Measurements from ENCODE around the gene DST. TPM values are rescaled to one million over a fixed set of nuclear protein-coding genes. Genes with fewer than 3 reads are reported as not detected.
A peak's percentile ranks its signal among the peaks of the same experiment; 100 is the strongest.

The DST gene
- total RNA-seq, 1 donor from 2014 or later: 526 TPM

GRCh38 chr6:56638760-56639159, 3.9 kb downstream of the DST start:
- DNase-seq (ENCODE audit: low spot score): no peak
- no peak for ATAC-seq
- intact Hi-C loops (cut with DNase I): loop anchor here (10.0 kb wide), 1 partner anchor 206 kb away; no protein-coding TSS in a partner anchor

GRCh38 chr6:56637640-56638039, 5.0 kb downstream of the DST start:
- intact Hi-C loops (cut with DNase I): loop anchor here (10.0 kb wide), 1 partner anchor 207 kb away; no protein-coding TSS in a partner anchor
- ATAC-seq: peak; percentile 73
- DNase-seq (ENCODE audit: low spot score): no peak

GRCh38 chr6:56628105-56628504, 14.6 kb downstream of the DST start:
- intact Hi-C loops (cut with DNase I): no loop called here
- DNase-seq (ENCODE audit: low spot score) (no peak), ATAC-seq (no peak)

DNA sequence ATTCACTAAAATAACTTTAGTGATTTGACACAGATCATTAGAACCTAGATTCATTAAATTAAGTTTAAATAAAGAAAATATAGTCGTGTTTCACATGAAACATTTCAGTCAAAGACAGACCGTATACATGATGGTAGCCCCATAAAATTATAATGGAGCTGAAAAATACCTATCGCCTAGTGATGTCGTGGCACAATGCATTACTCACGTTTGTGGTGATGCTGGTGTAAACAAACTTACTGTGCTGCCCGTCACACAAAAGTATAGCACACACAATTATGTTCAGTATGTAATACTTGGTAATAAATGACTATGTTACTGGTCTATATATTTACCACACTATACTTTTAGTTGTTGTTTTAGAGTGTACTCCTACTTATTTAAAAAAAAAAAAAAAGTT, 17.3 kb downstream of the DST start:
- intact Hi-C loops (cut with DNase I): no loop called here
- ATAC-seq (no peak), DNase-seq (ENCODE audit: low spot score) (no peak)

- no peak for ATAC-seq
- intact Hi-C loops (cut with DNase I): no loop called here
- DNase-seq (ENCODE audit: low spot score): no peak
Observed at GRCh38 chr6:56624728-56625069, 18.0 kb downstream of the DST start.

DNA sequence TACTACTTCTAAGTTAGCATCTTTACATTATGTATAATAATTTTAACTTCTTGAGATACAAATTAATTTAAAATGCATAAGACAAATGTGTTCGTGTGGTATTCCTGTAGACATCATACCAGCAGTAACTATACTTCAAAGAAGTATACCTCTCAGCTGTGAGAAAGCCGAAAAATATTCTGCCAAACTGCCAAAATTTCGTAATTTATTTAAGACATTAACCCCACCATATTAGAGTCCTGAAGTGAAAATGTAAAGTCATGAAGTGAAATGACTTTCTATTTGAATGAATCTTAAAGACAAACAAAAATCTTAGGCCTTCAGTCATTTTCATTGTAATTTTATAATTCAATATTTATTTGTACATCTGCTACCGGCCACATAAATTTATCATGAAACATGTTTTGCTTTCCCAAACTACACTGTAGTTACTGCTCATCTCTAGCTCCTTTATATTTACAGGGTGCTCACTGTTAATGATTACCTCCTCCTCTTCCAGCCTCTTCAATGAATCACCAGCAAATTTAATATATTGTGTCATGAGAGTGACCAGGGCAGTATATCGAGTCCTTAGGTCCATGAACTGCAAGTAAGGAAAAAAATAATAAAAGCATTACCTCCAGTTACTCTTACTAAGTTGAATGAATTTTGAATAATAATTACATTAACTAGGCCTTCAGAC, 18.5 kb downstream of the DST start:
- ATAC-seq: no peak
- intact Hi-C loops (cut with DNase I): no loop called here
- no peak for DNase-seq (ENCODE audit: low spot score)

DNA sequence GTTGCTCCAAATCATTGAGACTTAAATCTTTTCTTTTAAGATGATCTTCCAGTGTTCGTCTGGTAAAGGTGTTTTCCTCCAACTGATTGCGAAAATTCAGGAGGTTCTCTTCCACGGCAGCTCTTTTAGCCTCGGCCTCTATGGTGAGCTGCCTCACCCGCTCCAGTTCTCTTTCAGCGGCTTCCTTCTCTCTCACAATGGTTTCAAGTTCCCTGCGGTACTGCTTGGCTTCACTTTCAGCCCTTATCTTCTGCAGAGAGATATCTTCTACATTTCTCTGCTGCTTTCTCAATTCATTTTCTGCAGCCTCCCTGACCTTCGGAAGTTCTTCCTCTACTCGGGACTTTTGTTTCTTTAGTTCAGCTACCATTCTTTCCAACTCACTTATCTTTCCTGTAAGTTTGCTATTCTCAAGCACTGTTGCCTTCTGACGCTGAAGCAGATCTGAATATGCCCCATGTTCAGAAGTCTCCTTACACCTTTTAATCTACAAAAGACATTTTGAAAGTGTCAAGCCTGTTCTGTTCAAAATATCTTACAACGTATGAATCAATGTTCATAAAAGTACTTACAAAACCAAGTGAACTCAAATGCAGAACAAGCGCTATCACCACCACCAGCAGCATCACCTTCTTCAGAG, 22.3 kb downstream of the DST start:
- intact Hi-C loops (cut with DNase I): no loop called here
- no peak for ATAC-seq
- DNase-seq (ENCODE audit: low spot score): no peak

- intact Hi-C loops (cut with DNase I): no loop called here
- ATAC-seq (no peak), DNase-seq (ENCODE audit: low spot score) (no peak)
Observed at GRCh38 chr6:56618050-56618449, 24.6 kb downstream of the DST start.

DNA sequence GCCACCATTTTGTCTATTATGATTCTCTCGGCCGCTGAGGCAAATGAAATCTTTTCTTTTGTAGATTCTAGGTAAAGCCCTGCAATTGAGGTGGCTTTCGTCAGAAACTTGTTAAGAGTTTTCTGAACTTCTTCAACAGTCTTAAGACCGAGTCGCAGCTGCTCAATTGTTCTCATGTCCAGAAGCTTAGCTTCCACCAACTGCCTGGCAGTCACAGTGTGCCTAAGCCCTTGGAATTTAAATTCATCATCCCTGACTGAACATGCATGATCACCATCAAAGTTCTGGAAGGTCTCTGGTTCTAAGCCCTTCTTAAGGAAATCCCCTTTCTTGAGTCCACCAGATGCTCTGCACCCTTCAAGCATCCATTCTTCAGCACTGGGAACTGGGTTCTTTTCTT, 25.7 kb downstream of the DST start:
- DNase-seq (ENCODE audit: low spot score) (no peak), ATAC-seq (no peak)
- intact Hi-C loops (cut with DNase I): no loop called here

GRCh38 chr6:56613247-56613851, 29.3 kb downstream of the DST start:
- DNase-seq (ENCODE audit: low spot score) (no peak), ATAC-seq (no peak)
- intact Hi-C loops (cut with DNase I): no loop called here

DNA sequence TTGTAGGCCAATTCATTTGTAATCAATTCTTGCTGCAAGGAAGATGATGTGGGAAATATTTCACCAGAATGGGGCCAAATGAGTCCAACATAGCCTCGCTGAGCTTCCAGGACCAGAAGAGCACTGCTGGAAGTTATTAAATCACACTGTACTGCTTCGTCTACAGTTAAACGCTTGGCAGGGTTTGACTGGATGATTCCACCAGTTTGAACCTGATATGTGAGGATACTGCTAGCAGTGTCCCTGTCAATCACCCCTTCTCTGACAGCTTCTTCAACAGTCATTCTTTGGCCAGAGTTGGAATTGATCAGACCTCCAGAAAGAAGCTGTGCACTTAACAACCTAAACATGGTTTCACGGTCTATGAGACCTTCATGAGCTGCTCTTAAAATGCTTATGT, 34.4 kb downstream of the DST start:
- intact Hi-C loops (cut with DNase I): no loop called here
- no peak for DNase-seq (ENCODE audit: low spot score)
- no peak for ATAC-seq

DNA sequence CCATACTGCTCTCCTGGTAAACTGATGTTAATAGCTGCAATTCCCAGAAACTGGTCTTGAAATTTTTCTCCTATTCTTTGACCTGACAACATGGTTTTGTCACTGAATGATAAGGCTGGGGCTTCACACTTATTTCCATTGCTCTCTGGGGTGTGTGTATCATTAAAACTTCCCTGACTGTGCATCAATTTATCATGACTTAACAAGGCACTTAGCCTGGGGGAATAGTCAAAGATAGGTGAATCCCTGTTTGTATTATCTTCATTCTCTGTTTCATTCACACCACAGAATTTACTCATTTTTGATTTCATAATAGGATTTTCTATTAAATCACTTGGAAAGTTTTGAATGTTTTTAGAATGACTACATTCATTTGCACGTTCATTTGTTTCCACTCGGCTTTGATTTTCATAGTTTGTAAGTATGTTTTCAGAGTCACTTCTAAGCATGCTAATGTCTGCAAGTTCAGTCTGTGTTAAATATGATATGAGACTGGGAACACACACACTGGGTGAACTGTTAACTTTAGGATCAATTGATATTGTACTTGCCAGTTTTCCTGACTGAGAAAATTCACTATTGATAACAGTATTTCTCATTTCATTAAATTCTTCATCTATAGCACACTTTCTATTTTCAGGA, 35.5 kb downstream of the DST start:
- ATAC-seq: no peak
- no peak for DNase-seq (ENCODE audit: low spot score)
- intact Hi-C loops (cut with DNase I): no loop called here

- no peak for DNase-seq (ENCODE audit: low spot score)
- intact Hi-C loops (cut with DNase I): no loop called here
- no peak for ATAC-seq
Observed at GRCh38 chr6:56605435-56605834, 37.3 kb downstream of the DST start.

DNA sequence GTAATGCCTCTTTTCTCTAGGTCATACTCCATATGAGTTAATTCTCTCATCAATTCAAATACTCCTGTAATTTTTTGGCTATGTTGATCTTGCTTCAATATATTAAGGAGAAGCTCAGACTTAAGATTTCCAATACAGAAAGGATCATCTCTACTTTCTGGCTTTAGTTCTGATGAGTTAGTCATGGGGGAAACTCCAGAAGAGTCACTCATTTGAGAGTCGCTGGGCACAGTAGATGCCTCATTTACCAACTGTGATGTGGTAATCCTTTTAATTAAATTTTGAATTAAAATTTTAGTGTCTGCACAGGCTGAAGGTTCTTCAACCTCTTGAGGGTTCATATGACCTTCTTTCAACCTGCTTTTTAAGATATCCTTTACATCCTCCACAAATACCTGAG, 38.5 kb downstream of the DST start:
- DNase-seq (ENCODE audit: low spot score) (no peak), ATAC-seq (no peak)
- intact Hi-C loops (cut with DNase I): no loop called here

- no peak for ATAC-seq
- intact Hi-C loops (cut with DNase I): no loop called here
Observed at GRCh38 chr6:56601390-56601789, 41.3 kb downstream of the DST start.

DNA sequence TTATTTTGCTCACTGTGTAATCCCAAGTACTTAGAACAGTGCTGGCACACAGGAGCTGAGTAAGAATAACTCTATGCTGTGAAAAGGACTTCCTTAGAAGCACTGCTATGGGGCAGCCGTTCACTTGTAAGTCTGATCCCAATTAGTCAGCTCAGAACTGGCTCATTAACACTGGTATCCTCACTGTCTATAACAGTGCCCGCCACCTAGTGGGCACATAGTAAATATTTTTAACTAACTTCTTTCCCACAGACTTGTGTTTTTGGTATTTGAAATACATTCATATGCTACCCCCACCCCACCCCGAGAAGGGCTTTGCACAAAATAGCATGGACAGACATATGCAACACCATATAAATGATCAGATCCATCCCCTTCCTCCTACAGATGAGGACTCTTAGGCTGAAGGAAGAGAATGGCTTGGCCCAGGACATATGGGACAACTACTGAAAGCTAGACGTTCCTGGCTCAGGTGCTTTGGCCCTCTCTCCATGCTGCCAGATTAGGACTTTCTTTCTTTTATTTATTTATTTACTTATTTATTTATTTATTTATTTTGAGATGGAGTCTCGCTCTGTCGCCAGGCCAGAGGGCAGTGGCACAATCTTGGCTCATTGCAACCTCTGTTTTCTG, 47.1 kb downstream of the DST start:
- intact Hi-C loops (cut with DNase I): no loop called here
- ATAC-seq (peak; percentile 76), DNase-seq (ENCODE audit: low spot score) (peak; percentile 60)

More at GRCh38 chr6:56601390-56601789, 41.3 kb downstream of the DST start:
- no peak for DNase-seq (ENCODE audit: low spot score)

GRCh38 chr6:56594699-56595098, 48.0 kb downstream of the DST start:
- no peak for DNase-seq (ENCODE audit: low spot score)
- intact Hi-C loops (cut with DNase I): loop anchor here (5.0 kb wide), 1 partner anchor 237 kb away; no protein-coding TSS in a partner anchor
- ATAC-seq: peak; percentile 11

DNA sequence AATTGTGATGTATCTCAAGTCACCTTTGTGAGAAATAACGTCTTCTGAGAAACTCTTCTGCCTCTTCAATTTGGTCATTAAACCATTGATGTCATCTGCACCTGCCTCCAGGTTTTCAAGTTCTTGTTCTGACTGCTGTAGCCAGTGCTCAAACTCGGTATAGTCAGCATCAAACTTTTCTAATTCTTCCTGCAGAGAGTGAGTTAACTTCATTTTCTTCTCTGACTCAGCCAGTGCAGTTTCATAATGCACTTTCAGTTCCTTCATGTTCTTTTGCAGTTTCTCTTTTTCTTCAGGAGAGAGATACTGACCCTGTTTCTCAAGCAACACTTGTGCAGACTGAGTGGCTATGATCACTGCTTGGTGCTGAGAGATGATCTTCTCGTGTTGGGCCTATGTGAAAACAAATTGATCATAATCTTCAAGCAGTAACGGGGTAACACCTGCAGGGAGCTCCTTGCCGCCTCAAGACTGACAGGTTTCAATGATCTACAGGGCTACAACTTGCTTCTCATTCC, 48.8 kb downstream of the DST start:
- intact Hi-C loops (cut with DNase I): loop anchor here (5.0 kb wide), 1 partner anchor 237 kb away; no protein-coding TSS in a partner anchor
- ATAC-seq: peak; percentile 52

DNA sequence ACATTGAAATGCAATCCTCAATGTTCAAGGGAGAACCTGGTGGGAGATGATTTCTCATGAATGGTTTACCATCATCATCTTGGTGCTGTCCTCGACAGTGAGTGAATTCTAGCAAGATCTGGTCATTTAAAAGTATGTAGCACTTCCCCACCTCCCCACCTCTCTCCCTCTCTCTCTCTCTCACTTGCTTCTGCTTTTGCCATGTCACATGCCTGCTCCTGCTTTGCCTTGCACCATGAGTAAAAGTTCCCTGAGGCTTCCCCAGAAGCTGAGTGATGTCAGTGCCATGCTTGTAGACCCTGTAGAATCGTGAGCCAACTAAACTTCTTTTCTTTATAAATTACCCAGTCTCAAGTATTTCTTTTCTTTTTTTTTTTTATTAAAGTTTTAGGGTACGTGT, 60.5 kb downstream of the DST start:
- ATAC-seq (no peak), DNase-seq (ENCODE audit: low spot score) (no peak)
- intact Hi-C loops (cut with DNase I): no loop called here

More for the DNA sequence above, 48.8 kb downstream of the DST start:
- no peak for DNase-seq (ENCODE audit: low spot score)
